Measurements from ENCODE around the gene RPTN.
"Not testable (repeated sequence)": the region's sequence is repeated elsewhere in the genome, so short reads cannot be mapped to it uniquely, and the experiment has no call there.

The RPTN gene

DNA sequence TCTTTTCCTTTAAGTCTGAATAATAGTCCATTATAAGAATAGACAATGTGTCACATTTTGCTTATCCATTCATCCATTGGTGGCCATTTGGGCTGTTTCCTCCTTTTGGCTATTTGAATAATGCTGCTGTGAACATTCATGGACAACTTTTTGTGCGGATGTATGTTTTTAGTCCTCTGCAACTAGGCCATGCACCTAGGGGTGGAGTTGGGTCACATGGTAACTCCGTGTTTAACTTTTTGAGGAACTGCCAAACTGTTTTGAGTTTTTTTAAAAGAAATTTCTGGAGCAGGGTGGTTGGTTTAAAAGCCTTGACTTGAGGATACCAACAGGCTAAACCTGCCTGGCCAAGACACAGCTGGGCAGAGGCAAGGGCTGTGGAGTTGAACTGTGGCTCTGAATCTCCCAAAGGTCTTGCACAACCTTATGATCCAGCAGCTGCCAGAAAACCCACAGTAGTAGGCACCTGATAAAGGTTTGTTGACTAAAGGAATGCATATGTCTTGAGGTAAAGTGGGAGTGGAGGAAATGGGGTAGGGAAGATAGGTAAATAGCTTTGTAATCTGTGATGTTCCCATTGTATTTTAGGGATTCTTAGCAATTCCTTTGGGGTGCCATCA is 5.6 kb upstream of the RPTN start:
- no peak for DNase-seq

DNA sequence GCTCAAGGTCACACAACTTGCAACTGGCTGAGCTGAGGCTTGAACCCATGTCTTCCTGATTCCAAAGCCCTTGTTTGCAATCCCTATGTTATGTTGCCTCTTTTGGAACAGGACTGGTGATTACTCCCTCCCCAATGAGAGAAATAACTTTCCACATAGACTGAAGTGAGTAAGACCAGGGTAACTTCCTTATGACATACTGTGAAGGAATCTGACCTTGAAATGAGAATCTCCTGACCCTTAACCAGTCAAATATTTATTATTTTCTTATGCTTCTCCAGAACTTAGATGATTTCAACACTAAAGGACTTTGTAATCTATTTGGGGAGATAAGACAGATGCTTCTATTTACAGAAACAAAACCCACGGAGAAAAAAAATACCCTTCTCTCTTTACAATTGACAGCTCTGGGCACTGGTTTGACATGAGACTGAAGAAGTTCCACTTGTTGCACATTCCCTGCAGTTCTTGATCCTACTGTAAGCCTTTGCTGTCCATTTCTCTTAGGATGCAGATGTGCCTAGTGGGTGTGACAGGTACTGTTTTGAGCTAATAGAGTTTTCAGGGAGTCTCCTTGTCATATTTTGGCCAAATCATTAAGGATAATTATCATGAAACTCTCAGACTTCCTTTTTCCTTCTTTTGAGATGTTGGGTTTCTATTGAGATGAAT is 3.9 kb upstream of the RPTN start:
- DNase-seq, result no peak

DNA sequence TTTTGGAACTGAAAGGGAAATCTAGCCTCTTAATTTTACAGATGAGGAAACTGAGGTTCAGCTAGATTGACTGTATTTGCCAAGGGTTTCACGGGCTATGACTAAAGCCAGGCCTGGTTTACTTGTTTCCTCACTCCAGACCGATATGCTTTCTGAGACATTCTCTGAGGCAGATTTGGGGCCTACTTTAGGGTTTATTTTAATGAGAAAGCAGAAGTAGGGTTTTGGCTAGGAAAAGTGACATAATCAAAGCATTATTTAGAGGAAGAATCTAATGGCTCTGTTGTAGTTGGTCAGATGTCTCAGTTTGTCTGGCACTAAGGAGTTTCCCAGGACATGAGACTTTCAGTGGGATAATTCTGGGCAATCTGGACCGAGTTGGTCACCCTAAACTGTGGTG is 1.5 kb upstream of the RPTN start:
- no peak for DNase-seq

DNA sequence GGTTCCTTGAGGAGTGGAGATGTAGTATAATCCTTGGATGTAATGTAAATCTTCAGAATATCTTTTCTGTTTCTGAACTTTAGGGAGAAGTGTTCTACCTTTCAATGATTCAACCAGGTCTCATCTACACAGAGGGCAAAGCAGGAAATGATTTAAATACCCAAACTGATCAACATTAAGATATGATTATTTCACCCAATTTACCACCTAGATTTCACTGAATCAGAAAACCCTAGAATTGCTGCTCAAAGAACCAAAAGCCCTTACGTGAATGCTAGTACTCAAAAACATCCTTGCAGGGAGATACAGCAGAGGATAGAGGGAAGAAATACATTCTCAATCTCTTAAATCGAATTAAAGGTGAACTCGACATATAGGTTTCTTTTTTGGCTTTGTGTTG is 5.0 kb downstream of the RPTN start:
- no peak for DNase-seq

DNA sequence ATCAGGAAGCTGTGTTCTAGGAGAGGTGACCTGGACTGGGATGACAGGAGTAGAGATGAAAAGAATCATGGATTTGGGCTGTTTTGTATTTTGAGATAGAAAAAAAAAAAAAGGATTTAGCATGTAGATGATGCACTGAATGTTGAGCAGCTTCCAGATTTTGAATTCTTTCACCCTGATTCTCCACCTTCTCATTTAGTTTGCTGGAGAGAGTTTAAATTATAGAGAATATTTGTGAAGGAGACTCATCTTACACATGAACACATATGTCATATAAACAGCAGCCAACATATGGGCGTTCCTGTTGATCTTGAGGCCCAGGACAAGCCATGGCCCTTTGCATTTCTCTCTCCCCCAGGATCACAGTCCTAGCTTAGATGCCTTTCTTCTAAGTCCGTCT is 7.4 kb downstream of the RPTN start:
- DNase-seq, result no peak

DNA sequence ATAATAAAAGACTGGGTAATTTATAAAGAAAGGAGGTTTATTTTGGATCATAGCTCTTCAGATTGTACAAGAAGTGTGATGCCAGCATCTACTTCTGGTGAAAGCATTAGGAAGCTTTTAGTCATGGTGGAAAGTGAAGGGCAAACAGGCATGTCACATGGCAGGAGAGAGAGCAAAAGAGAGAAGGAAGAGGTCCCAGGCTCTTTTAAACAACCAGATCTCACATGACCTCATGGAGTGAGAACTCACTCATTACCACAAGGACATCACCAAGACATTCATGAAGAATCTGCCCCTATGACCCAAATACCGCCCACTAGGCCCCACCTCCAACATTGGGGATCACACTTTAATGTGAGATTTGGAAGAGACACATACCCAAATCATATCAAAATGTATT is 10.0 kb downstream of the RPTN start:
- DNase-seq, result no peak

DNA sequence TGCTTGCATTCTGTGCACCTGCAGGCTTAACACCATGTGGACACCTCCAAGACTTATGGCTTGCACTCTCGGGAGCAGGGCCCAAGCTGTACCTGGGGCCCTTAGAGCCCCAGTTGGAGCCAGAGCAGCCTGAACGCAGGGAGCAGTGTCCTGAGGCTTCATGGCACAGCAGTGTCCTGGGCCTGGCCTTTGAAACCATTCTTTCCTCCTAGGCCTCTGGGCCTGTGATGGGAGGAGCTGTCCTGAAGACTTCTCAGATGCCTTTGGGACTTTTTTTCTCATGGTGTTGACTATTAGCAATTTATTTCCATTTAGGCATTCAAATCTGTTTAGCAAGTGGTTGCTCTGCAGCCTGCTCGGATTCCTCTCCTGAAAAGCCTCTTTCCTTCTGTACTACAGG is 11.0 kb downstream of the RPTN start:
- no peak for DNase-seq

DNA sequence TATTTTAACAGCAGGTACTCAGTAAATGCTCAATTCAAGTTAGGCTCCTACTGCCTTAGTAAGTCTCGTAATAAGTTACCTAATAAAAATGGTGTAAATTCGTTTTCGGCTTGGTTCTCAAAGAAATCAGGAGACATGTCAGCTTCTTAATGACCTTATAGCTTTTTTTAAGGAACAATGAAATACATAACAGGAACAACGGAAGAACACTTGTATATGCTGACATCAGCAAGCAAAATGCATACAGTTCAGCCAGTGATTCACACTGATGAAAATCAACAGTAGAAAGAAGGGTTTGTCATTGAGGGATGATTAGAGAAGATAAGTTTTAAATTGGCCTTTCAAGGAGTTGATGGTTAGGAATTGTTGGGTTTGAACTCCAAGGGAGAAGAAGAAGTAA is 13.3 kb downstream of the RPTN start:
- DNase-seq, result no peak

DNA sequence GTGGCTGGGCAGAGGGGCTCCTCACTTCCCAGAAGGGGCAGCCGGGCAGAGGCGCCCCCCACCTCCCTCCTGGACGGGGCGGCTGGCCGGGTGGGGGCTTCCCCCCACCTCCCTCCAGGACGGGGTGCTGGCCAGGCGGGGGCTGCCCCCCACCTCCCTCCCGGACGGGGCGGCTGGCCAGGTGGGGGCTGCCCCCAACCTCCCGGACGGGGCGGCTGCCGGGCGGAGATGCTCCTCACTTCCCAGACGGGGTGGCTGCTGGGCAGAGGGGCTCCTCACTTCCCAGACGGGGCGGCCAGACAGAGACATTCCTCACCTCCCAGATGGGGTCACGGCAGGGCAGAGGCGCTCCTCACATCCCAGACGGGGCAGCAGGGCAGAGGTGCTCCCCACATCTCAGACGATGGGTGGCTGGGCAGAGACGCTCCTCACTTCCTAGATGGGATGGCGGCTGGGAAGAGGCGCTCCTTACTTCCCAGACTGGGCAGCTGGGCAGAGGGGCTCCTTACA is 14.3 kb downstream of the RPTN start:
- not testable (repeated sequence) for DNase-seq

DNA sequence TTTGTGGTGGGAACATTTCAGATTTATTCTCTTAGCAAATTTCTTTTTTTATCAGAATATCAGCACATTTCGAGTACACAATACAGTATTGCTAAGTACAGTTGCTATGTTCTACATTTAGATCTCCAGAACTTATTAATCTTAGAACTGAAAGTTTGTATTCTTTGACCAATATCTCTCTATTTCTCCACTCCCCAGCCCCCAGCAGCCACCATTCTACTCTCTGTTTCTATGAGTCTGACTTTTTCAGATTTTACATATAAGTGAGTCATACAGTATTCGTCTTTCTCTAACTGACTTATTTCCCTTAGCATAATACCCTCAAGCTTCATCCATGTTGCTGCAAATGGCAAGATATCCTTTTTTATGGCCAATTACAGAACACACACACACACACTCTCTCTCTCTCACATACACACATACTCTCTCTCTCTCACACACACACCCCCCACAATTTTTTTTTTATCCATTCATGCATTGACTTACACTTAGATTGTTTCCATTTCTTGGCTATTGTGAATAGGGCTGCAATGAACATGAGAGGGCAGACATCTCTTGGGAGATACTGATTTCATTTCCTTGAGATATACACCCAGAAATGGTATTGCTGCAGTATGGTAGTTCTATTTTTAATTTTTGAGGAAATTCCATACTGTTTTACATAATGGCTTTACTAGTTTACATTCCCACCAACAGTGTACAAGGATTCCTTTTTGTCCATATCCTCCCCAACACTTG is 15.7 kb downstream of the RPTN start:
- DNase-seq, result no peak

DNA sequence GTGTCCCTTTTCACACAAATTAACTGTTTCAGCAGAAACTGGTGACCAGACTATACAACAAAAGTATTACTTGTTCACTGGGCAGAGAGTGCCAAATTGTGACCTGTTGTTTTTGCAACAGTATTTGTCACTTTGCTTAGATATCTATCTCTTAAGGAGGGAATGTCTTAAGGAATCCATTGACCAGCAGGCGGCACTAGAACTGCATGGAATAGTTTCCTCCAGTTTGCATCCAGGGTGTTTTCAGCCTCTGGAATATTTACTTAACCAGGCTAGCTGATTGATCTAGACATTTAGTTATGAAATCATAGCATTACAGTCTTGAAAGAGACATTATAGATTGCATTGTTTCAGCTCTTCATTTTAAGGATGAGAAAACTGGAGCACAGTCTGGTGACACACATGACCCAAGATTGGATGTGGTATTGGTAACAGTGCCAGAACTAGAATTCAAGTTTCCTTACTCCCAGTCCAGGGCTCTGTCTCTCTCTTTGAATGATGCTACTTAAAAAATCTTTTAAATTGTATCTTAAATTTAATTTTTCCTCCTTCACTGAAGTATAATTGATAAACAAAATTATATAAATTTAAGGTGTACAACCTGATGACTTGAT is 16.9 kb downstream of the RPTN start:
- DNase-seq, result no peak

DNA sequence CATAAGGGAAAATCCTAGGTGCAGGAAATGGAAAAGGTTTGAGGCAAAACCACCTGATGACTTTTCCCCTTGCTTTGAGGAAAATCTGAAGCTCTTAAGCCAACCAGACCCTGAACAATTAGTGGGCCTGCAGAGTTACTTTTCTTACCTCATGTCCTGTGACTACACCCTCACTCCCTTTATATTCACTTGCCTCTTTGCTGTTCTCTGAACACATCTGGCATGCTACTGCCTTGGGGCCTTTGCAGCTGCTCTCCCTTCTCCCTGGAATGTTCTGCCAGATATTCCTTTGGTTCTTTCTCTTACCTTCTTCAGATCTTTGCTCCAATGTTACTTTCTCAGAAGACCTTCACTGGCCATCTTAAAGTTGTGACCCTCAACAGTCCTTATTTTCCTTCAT is 21.8 kb downstream of the RPTN start:
- DNase-seq, result no peak

DNA sequence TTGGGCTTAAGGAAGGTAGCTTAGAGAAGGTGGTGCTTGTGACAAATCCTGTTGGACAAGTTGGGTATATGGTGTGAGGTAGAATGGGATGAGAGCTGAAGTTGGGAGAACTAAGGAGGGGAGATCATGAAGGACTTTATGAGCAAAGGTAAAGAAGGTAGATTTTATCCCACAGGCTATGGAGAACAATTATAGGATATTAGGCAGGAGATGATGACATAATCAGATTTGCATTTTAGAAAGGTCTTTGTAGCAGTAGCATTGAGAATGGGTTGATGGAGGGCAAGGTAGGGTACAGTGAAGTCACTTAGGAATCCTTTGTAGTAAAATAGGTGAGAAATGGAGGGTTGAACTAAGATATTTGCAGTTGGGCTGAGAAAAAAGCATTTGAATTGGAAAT is 28.8 kb downstream of the RPTN start:
- DNase-seq, result no peak

DNA sequence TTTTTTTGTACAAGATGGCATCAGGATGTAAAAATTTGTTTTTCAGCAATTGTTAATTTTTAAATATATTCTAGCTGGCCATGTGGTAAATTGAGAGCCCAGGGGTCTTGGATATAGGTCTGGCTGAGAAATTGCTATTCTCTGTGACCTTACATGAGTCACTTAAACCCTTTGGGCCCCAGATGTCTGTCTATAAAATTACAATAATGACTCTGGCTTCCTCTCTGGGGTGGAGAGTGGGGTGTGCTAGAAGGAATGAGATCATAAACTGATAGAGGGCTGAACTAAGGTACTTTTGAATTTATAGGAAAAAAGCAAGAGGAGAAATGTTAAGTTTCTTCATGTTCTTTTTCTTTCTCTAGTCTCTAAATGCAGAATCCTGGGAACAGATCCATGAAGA is 31.4 kb downstream of the RPTN start:
- no peak for DNase-seq

DNA sequence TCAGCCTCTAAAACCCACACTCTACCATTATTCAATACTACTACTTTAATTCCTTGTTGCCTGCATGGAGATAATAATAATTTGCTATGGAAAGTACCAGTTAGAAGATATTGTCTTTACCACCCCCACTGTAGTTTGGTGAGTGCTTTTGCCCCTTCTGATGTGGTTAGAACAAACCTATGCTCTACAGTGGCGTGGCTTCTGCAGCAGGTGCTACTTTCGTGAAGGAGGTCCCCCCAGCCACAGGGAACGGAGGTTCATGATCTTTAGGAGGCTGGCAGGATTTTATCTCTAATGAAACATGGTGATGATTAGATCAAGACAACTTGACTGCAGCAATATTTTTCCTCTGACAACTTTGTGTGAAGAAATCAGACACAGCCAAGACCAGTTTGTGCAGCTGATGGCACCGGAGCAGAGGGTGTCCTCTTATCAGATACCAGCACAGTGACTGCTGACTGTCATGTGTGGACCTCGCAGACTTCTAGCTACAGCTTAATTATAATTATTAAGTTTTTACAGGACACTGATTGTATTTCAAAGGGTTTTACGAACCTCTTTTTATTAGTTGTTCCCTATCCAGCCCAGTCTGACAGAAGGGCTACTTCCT is 33.1 kb downstream of the RPTN start:
- DNase-seq, result no peak

DNA sequence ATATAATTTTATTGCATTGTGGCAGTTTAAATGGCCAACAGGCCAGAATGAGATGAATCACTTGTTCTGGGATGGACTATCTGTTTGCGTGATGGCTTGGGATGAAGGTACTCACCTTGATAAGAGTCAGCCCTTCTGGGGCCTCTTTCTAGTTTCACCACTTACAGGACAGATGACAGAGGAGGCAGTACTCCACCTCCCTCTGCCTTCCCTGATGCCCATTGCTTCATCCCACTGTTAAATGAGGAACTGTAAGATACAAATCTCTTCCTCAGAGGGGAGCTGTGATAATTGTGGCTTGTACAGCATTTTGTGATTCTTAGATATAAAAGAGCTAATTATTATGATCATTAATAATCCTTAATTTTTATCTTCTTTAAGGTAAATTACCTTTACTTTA is 40.1 kb downstream of the RPTN start:
- no peak for DNase-seq

DNA sequence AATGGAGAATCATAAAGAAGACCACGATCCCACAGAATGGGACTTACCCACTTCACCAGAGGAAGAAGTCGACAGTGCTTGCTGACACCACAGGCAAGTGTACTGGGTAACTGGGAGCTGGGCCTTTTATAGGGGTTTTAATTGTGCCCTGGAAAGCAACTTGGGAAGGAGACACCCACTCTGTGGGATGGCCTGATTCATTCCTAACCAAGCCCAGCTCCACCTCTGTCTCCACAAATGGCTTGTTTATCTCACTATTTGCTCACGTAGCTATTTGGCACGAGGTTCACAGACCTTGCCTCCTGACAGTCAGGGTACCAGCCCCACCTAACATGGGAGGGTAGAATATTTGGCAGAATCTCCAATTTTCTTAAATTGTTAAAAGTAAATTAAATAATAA is 43.7 kb downstream of the RPTN start, which contains the start of gene TCHH:
TCHH (minus strand) TSS at position 101 of the 400 bp plus-strand sequence. CDS start 1,364 bp downstream, outside the sequence.
- no peak for DNase-seq

DNA sequence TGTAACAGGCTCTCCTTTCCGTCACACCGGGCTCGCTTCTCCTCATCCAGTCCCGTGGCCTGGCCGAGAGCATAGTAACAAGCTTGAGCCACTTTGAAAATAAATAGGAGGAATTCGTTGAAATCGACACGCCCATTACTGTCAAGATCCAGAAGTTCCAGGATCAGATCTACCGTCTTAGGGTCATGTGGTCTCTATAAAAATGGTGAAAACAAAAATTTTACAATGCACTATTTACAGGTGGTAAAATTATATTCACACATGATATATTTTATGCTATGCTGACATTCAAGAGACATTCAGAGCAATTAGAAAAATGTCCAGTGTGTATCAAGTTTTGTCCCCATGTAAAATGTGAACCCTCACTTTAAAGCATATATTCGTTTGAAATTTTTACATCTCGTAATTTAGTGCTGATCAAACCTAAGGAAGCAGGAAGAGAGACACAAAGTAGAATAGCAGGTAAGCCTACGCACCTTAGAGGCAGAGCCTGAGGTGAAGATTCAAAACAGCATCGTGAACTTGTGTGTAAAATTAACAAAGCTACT is 46.1 kb downstream of the RPTN start:
- DNase-seq, result no peak

DNA sequence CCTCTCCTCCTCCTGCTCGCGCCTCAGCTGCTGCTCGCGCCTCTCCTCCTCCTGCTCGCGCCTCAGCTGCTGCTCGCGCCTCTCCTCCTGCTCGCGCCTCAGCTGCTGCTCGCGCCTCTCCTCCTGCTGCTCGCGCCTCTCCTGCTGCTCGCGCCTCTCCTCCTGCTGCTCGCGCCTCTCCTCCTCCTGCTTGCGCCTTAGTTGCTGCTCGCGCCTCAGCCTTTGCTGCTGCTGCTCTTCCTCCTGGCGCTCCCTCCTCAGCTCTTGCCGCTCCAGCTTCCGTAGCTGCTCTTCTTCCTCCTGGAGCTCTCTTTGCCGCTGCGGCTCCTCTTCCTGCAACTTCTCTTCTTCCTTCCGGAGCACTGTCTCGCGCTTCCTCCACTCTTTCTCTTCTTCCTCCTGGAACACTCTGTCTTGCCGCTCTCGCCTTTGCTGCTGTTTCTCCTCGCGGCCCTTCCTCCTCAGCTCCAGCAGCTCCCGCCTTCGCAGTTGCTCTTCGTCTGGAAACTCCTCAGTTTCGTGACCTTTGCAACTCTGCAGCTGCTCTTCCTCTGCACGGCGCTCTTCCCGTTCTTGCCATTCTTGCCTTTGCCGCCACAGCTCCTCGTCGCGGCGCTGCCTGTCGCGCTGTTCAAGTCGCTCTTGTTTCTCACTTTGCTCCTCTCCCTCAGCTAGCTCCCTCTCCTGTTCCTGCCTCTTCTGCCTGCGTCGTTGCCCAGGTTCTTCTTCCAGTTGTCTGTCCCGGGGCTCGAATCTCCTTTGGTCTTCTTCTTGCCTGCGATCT is 46.7 kb downstream of the RPTN start:
- no peak for DNase-seq

DNA sequence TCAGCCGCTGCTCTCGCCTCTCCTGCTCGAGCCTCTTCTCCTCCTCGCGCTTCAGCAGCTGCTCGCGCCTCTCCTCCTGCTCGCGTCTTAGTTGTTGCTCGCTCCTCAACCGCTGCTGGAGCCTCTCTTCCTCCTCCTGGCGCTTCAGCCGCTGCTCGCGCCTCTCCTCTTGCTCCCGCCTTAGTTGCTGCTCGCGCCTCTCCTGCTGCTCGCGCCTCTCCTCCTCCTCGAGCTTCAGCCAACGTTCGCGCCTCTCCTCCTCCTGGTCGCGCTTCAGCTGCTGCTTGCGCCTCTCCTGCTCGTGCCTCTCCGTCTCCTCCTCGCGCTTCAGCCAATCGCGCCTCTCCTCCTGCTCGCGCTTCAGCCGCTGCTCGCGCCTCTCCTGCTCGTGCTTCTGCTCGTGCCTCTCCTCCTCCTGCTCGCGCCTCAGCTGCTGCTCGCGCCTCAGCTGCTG is 47.5 kb downstream of the RPTN start:
- DNase-seq, result peak; percentile 13

DNA sequence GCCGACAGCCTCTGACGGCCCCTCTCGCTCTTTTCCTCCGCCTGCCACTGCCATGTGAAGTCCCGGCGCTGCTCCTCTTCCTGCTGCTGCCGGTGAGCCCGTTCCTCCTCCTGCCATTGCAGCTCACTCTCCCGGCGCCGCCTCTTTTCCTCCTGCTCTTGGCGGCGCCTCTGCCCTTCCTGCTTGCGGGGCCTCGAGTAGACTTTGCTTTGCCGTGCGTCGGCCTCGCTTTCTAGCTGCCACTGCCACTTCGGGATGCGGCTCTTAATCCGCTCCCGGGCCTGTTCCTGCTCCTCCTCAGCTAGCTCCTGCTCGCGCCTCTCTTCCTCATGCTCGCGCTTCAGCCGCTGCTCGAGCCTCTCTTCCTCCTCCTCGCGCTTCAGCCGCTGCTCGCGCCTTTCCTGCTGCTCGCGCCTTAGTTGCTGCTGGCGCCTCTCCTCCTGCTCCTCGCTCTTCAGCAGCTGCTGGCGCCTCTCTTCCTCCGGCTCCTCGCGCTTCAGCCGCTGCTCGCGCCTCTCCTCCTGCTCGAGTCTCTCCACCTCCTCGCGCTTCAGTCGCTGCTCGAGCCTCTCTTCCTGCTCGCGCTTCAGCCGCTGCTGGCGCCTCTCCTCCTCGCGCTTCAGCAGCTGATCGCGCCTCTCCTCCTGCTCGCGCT is 48.0 kb downstream of the RPTN start:
- DNase-seq, result no peak
